Stomach smooth muscle (tissue), 2 donors: ENCODE data around the gene CCDC51.

Source experiments
- H3K27ac ChIP-seq: one replicate; pipeline ENCODE4 v1.7.0; 2013; ENCODE audit warnings: mild to moderate bottlenecking, low read length, inconsistent platforms
- H3K27me3 ChIP-seq, 2 donors: one replicate each; pipeline ENCODE4 v1.7.0; 2013; ENCODE audit warnings: low read length in 2 of 2; ENCODE audit not compliant: insufficient read depth in 2 of 2, control insufficient read depth in 1 of 2
- H3K36me3 ChIP-seq, 2 donors: one replicate each; pipeline ENCODE4 v1.7.0; 2013; ENCODE audit warnings: low read length in 2 of 2; ENCODE audit not compliant: control insufficient read depth in 2 of 2, insufficient read depth in 2 of 2
- H3K4me1 ChIP-seq: one replicate; pipeline ENCODE4 v1.7.0; 2013; ENCODE audit warnings: low read length; ENCODE audit not compliant: control insufficient read depth, insufficient read depth
- H3K4me3 ChIP-seq, 2 donors: one replicate each; pipeline ENCODE4 v1.7.0; 2013; ENCODE audit warnings: low read length in 2 of 2
- H3K9ac ChIP-seq, 2 donors: one replicate each; pipeline ENCODE4 v1.7.0; 2013; ENCODE audit warnings: low read length in 2 of 2, mild to moderate bottlenecking in 1 of 2
- H3K9me3 ChIP-seq, 2 donors: one replicate each; pipeline ENCODE4 v1.7.0; 2013; ENCODE audit warnings: low read length in 2 of 2; ENCODE audit not compliant: control insufficient read depth in 2 of 2
- donor health status: healthy.
- donor health status: Pancreatic carcinoma.

CCDC51 gene

DNA sequence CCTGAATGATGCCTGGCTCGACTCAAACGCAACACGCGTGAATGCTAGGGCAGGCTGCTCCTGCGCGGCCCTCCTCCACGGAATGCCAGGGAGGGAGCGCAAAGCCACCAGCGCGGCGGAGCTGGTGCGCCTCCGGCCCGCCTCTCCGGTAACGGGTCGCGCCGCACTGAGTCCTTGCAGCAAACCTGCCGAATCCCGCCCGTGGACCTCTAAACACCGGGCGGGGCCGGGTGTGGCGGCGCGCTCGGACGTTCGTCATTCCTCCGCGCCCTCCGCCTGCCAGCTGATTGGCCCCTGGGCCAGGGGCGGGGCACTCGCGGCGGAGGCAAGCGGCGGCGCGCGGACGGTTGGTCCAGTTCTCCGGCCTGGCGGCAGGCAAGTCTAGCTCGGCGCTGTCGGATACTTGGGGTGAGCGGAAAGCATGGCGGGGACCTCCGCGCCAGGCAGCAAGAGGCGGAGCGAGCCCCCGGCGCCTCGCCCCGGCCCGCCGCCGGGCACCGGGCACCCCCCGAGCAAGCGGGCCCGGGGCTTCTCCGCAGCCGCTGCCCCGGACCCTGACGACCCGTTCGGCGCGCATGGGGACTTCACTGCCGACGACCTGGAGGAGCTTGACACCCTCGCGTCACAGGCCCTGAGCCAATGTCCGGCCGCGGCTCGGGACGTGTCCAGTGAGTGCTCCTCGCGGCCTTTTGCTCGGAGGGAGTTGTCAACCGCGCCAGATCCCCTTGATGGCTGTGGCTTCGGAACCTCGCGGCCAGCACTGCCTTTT, 6.7 kb upstream of the CCDC51 start, which contains the start of gene ATRIP:
ATRIP (plus strand) TSS at position 313 of the 769 bp plus-strand sequence; CDS start at position 422, 109 bp downstream.
- Histone ChIP-seq H3K27ac (peak within 1 kb of the TSS; percentile 85), H3K36me3 (peaks cover 11 to 17% of the 10 kb centered on the region in 2 donors), H3K4me3 (peak within 1 kb of the TSS; percentile 95 to 96), H3K27me3 (no peaks in the 10 kb centered on the region), H3K9me3 (no peaks in the 10 kb centered on the region), H3K9ac (peak within 1 kb of the TSS; percentile 84), H3K4me1 (peaks cover 25% of the 10 kb centered on the region)

DNA sequence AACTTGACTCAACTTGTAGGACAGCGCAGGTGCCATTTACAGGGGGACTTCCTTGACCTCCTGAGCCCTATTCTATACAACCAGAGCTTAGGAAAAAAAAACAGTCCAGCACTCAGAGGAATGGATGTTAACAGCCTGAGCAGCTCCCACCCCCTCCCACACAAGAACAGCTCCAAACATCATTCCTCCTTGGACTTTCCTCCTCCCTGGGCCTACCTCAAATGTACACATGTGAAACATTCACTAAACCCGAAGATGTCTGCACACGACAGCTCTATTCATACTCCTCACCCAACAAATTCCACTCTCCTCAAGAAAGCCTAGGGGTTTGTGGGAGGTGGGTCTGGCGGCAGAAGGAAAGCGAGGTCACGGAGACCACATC, 6.1 kb upstream of the CCDC51 start:
- peak overlapping the region; percentile 95 to 96 for H3K4me3 ChIP-seq
- peaks cover 12 to 16% of the 10 kb centered on the region in 2 donors for H3K36me3 ChIP-seq
- peaks cover 30% of the 10 kb centered on the region for H3K4me1 ChIP-seq
- H3K27ac ChIP-seq, result peak overlapping the region; percentile 85
- H3K9ac ChIP-seq, result peak overlapping the region; percentile 81 to 84
- H3K9me3 ChIP-seq, result no peaks in the 10 kb centered on the region
- no peaks in the 10 kb centered on the region for H3K27me3 ChIP-seq

DNA sequence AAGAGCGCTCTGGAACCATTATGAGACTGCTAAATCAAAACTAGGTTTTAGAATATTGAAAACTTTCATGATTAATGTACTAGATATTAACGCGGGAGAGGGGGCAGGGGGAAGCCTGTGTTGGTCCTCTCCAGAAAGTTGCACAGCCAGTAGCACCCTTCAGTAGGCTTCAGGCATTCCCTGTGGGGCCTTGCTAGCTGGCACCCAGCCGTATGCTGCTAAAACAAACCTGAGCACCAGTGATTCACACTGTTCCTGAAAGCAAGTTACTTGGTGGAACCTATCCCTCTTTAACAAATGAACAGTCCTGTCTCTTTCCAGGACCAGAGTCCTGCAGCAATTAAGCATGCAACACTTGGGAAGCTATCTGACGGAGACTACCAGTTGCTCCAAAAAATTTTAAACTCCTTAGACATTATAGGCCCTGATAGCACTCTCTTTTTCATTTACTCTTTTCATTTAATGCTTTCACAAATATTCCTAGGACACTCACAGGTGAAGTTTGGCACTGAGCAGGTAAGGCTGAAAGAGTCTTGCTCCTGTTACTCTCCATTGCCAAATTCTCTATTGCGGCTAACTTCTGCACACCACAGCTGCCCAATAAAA, 5.5 kb upstream of the CCDC51 start:
- Histone ChIP-seq H3K4me3 (peak overlapping the region in 1 of 2 donors; percentile 96), H3K36me3 (peaks cover 12 to 16% of the 10 kb centered on the region in 2 donors), H3K27ac (no peak overlapping the region), H3K4me1 (peaks cover 33% of the 10 kb centered on the region), H3K9me3 (no peaks in the 10 kb centered on the region), H3K27me3 (no peaks in the 10 kb centered on the region), H3K9ac (peak overlapping the region in 1 of 2 donors; percentile 84)

DNA sequence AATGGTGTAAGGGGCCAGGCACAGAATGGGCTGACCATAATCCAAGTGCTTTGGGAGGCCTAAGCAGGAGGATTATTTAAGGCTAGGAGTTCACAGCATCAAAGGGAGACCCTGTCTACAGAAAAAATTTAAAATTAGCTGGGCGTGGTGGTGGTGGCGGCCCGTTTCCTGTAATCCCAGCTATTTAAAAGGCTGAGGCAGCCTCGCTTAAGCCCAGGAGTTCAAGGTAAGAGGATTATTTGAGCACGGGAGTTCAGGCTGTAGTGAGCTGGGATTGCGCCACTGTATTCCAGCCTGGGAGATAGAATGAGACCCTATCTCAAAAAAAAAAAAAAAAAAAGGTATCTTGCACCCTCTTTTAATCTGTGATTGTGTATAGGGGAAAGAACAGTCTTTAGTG, 2.0 kb upstream of the CCDC51 start:
- H3K4me3 ChIP-seq, result no peak overlapping the region
- H3K27me3 ChIP-seq, result no peaks in the 10 kb centered on the region
- H3K9me3 ChIP-seq, result no peaks in the 10 kb centered on the region
- H3K36me3 ChIP-seq, result peaks cover 12 to 16% of the 10 kb centered on the region in 2 donors
- peaks cover 36% of the 10 kb centered on the region for H3K4me1 ChIP-seq
- H3K27ac ChIP-seq, result no peak overlapping the region
- H3K9ac ChIP-seq, result no peak overlapping the region

DNA sequence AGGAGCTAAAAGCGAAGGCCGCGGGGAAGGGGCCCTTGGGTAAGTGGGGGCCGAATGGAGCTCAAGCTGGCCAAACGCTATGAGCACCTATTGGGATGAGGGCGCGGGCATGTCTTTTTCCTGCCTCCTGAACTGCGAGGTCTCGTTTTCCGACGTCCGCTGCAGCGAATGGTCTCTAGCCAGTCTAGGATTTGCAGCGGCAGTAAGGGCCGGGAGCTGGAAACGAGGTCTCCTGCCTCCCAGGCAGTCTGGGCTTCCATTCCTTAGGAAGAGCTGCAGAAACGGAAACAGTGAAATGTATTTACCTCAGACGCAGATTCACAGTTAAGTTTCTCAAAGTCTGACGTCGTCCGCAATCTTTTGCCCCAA, 655 bp upstream of the CCDC51 start:
- Histone ChIP-seq H3K27me3 (no peaks in the 10 kb centered on the region), H3K4me1 (peaks cover 34% of the 10 kb centered on the region), H3K36me3 (peaks cover 12 to 16% of the 10 kb centered on the region in 2 donors), H3K27ac (peak overlapping the region; percentile 79), H3K4me3 (peak overlapping the region; percentile 91 to 98), H3K9me3 (no peaks in the 10 kb centered on the region), H3K9ac (peak overlapping the region; percentile 90)

DNA sequence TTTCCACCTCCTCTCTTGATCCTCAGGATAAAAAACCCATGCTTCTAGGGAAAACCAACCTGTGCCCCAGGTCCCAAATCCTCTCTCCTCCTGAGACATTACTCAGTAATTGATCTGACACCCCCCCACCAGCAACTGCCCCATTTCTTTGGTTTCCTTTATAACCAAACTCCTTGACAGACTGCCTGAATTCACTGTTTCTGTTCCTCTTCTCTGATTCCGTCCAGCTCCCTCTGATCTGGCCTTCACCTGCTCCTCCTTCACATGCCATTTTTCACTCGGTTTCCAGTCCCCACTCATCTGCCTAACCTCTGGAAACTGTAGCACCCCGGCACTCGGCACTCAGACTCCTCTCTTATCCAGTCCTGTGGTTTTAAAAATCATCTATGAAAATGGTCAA, 2.1 kb downstream of the CCDC51 start:
- H3K4me1 ChIP-seq, result peaks cover 61% of the 10 kb centered on the region
- H3K27ac ChIP-seq, result no peak overlapping the region
- no peaks in the 10 kb centered on the region for H3K27me3 ChIP-seq
- peaks cover 11 to 13% of the 10 kb centered on the region in 2 donors for H3K36me3 ChIP-seq
- no peak overlapping the region for H3K9ac ChIP-seq
- no peak overlapping the region for H3K4me3 ChIP-seq
- no peaks in the 10 kb centered on the region for H3K9me3 ChIP-seq

DNA sequence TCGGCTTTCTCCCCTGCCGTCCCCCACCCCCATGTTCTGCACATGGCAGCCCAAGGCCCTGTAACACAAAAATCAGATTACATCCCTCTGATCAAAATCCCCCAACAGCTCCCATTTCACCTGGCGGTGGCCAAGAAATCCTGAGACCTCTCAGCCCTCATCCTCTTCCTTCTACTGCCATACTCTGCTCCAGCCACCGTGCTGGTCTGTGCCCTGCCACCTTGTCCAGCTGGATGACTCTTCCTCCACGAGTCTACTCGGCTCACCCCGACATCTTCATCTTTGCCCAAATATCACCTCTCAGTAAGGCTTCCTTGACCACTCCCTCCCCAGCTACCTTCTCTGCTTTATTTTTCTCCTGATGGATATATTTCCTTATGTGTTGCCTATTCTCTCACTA, 3.1 kb downstream of the CCDC51 start:
- Histone ChIP-seq H3K4me3 (no peak overlapping the region), H3K27me3 (no peaks in the 10 kb centered on the region), H3K9me3 (no peaks in the 10 kb centered on the region), H3K4me1 (peaks cover 63% of the 10 kb centered on the region), H3K9ac (no peak overlapping the region), H3K36me3 (peaks cover 14 to 15% of the 10 kb centered on the region in 2 donors), H3K27ac (no peak overlapping the region)

- Histone ChIP-seq H3K4me1 (peaks cover 62% of the 10 kb centered on the region), H3K9ac (no peak overlapping the region), H3K27ac (peak overlapping the region; percentile 31), H3K27me3 (no peaks in the 10 kb centered on the region), H3K9me3 (no peaks in the 10 kb centered on the region), H3K4me3 (no peak overlapping the region), H3K36me3 (peaks cover 12 to 15% of the 10 kb centered on the region in 2 donors)
Measured at GRCh38 chr3:48436477-48436787, 3.5 kb downstream of the CCDC51 start.

GRCh38 chr3:48435774-48436476, 4.0 kb downstream of the CCDC51 start:
- H3K4me1 ChIP-seq, result peaks cover 59% of the 10 kb centered on the region
- H3K9me3 ChIP-seq, result no peaks in the 10 kb centered on the region
- H3K4me3 ChIP-seq, result no peak overlapping the region
- peak overlapping the region; percentile 70 for H3K27ac ChIP-seq
- H3K27me3 ChIP-seq, result no peaks in the 10 kb centered on the region
- H3K36me3 ChIP-seq, result peaks cover 12 to 15% of the 10 kb centered on the region in 2 donors
- H3K9ac ChIP-seq, result peak overlapping the region in 1 of 2 donors; percentile 36

DNA sequence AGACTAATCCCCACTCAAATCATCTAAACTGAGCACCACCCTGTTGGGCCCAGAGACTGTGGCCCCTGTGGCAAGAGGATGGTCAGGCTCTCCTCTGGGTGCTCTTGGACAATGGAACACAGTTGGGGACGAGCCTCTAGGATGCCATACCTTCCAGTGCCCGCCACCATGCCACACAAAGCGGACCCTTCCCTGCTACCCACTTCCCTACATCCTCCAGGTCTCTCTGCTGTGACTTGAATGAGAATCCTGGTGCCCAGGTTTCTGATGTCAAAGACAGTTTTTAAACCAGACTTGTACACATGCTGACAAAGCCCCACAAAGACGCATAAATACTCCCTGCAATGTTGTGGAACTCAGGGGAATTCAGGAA, 4.7 kb downstream of the CCDC51 start:
- peaks cover 12 to 15% of the 10 kb centered on the region in 2 donors for H3K36me3 ChIP-seq
- no peaks in the 10 kb centered on the region for H3K9me3 ChIP-seq
- H3K27me3 ChIP-seq, result no peaks in the 10 kb centered on the region
- H3K27ac ChIP-seq, result peak overlapping the region; percentile 70
- peak overlapping the region in 1 of 2 donors; percentile 36 for H3K9ac ChIP-seq
- H3K4me1 ChIP-seq, result peaks cover 62% of the 10 kb centered on the region
- H3K4me3 ChIP-seq, result no peak overlapping the region
